ENCODE results near the gene WNT3.

DNA sequence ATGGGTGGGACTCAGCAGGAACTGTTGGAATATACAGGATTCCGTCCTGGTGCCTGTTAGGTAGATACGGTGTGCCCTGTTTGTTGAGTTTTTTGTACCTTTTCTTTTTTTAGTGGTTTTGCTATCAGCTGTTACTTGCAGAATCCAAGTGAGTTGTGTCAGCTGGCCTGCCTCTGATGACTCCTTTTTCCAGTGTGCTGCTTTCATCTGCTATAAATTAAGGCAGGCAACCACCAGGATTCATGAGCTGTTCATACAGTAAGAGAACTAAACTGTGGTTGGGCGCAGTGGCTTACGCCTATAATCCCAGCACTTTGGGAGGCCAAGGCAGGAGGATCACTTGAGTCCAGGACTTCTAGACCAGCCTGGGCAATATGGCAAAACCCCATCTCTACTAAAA is 79.9 kb downstream of the WNT3 start:
- TF ChIP-seq CTCF (IDR thresholded peaks at IDR 0.05) (no peak), POLR2AphosphoS5 (IDR thresholded peaks at IDR 0.05; ENCODE audit: insufficient read depth in 1 of 2, low read depth in 1 of 2) (no peak)

Data from vagina (tissue), 2 donors.